CD8-positive, alpha-beta memory T cell (primary cell): ENCODE measurements around the gene SEMA4D. TPM values are rescaled to one million over a fixed set of nuclear protein-coding genes. Genes with fewer than 3 reads are reported as not detected.
A peak's percentile ranks its signal among the peaks of the same experiment; 100 is the strongest.

Source experiments
- CTCF ChIA-PET: fragments of 350-600 bp; sonication (Branson Sonifier 250); formaldehyde crosslinking; loops from one replicate; lab custom pipeline; 2021; ENCODE audit warnings: antibody characterized with exemption; lab: Charles Lee
- POLR2A ChIA-PET: fragments of 350-600 bp; sonication (Branson Sonifier 250); formaldehyde crosslinking; loops from one replicate; lab custom pipeline; 2021; ENCODE audit warnings: antibody characterized with exemption; lab: Charles Lee
- DNase-seq, 5 donors: peaks; one replicate each; pipeline versions ENCODE4 v3.0.0 to v3.0.0-alpha.2; 2020 to 2022; ENCODE audit warnings: mixed read lengths in 1 of 5
- H3K27ac ChIP-seq: one replicate; pipeline ENCODE4 v1.7.0; 2013; ENCODE audit warnings: low read depth, mild to moderate bottlenecking, low read length, moderate library complexity
- H3K27me3 ChIP-seq: 2 replicates; pipeline ENCODE4 v1.7.0; 2013; ENCODE audit warnings: low read length, mild to moderate bottlenecking; ENCODE audit not compliant: insufficient read depth, poor library complexity, severe bottlenecking
- H3K36me3 ChIP-seq: 2 replicates; pipeline ENCODE4 v1.7.0; 2013; ENCODE audit warnings: mild to moderate bottlenecking, low read length, moderate library complexity; ENCODE audit not compliant: insufficient read depth
- H3K4me1 ChIP-seq: 2 replicates; pipeline ENCODE4 v1.7.0; 2013; ENCODE audit warnings: mild to moderate bottlenecking, low read length, moderate library complexity; ENCODE audit not compliant: insufficient read depth
- H3K4me3 ChIP-seq: 2 replicates; pipeline ENCODE4 v1.7.0; 2013; ENCODE audit warnings: mild to moderate bottlenecking, low read length
- H3K9me3 ChIP-seq: 2 replicates; pipeline ENCODE4 v1.7.0; 2013; ENCODE audit warnings: mild to moderate bottlenecking, low read length
- H3K27ac Mint-ChIP-seq, 8 donors: one replicate each; pipeline ENCODE4 v1.8.0; 2020 to 2021; ENCODE audit warnings: mixed read lengths in 8 of 8, mild to moderate bottlenecking in 6 of 8, inconsistent platforms in 3 of 8, moderate library complexity in 3 of 8
- H3K27me3 Mint-ChIP-seq, 2 donors: one replicate each; pipeline ENCODE4 v1.8.0; 2020 to 2021; ENCODE audit warnings: mixed read lengths in 2 of 2, mild to moderate bottlenecking in 1 of 2, moderate library complexity in 1 of 2
- H3K36me3 Mint-ChIP-seq, 3 donors: one replicate each; pipeline ENCODE4 v1.8.0; 2020 to 2021; ENCODE audit warnings: mixed read lengths in 3 of 3, inconsistent platforms in 1 of 3, mild to moderate bottlenecking in 1 of 3
- H3K4me1 Mint-ChIP-seq, 3 donors: one replicate each; pipeline ENCODE4 v1.8.0; 2020 to 2021; ENCODE audit warnings: mixed read lengths in 3 of 3, inconsistent platforms in 1 of 3, mild to moderate bottlenecking in 1 of 3
- H3K4me3 Mint-ChIP-seq, 7 donors: one replicate each; pipeline ENCODE4 v1.8.0; 2020 to 2021; ENCODE audit warnings: mixed read lengths in 7 of 7, mild to moderate bottlenecking in 6 of 7, moderate library complexity in 4 of 7, inconsistent platforms in 2 of 7
- H3K9me3 Mint-ChIP-seq, 5 donors: one replicate each; pipeline ENCODE4 v1.8.0; 2020 to 2022; ENCODE audit warnings: mixed read lengths in 5 of 5, mild to moderate bottlenecking in 3 of 5, moderate library complexity in 2 of 5, inconsistent platforms in 1 of 5
- polyA plus RNA-seq: library from polyadenylated mRNA; unstranded; fragments of 300-500 nt; fragmentation: Illumina TruSeq; gene quantifications from one replicate; pipeline ENCODE4 v1.2.3, GENCODE V29; 2021
- total RNA-seq, 2 experiments: library from RNA; stranded (reverse); gene quantifications; one replicate each; pipeline ENCODE4 v1.2.3, GENCODE V29; 2021

SEMA4D gene
- total and polyA plus RNA-seq, 3 experiments from 2014 or later = 227 to 243 (median 238) TPM

DNA sequence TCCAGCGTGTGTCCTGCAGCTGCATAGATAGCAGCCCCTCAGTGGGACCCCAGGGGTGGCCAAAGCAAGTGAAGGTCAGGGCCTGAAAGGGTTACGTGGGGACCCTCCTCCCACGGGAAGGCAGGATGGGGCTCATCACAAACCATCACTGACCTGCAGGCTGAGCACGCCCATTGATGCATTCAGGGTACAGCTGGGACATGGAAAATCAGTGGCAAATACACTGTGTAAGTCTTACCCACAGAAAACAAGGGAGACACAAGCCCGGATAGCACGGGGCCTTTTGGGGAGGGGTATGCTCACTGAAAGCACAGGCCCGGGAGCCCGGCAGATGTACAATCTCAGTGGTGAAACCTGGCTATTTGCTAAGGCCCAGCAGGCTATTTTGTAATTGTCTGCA, 49.1 kb downstream of the SEMA4D start:
- H3K4me3 Mint-ChIP-seq = peak overlapping the region in 6 of 7 donors; percentile 6 to 89 (median 76)

DNA sequence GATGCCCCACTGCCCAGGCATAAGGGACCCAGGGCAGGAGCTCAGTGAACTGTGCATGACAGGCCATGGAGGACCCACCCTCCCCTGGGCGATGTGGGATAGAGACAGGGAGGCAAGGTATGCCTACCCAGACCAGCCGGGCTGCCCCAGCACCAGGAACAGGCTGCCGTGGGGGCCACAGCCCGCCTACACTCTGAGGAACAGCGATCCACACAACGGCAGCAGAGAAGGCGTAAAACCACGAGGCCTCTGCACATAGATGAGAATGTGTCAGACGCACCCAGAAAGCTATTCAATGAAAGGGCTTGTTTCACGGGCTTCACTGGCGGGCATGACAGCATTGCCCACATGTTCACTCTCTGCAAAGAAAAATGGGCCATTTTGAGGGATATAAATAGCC, 49.5 kb downstream of the SEMA4D start:
- ChIA-PET POLR2A (interaction anchor here (0.8 to 2.0 kb wide), 5 partner anchors 9 to 63 kb away, joined by 3 to 11 read pairs (median 3); no protein-coding TSS in a partner anchor), CTCF (interaction anchor here (1.2 to 4.9 kb wide), 8 partner anchors 11 to 100 kb away, joined by 3 to 22 read pairs (median 4); no protein-coding TSS in a partner anchor)
- peak in 3 of 5 donors; percentile 45 to 74 (median 55) for DNase-seq
- H3K27ac Mint-ChIP-seq = peak overlapping the region; percentile 85 to 98 (median 94)
- Histone ChIP-seq H3K36me3 (peaks cover 15% of the 10 kb centered on the region), H3K27ac (no peak overlapping the region), H3K27me3 (no peaks in the 10 kb centered on the region), H3K9me3 (no peaks in the 10 kb centered on the region), H3K4me1 (peaks cover 90% of the 10 kb centered on the region), H3K4me3 (peak overlapping the region; percentile 39)
- H3K4me3 Mint-ChIP-seq = peak overlapping the region; percentile 6 to 80 (median 75)
- no peaks in the 10 kb centered on the region for H3K9me3 Mint-ChIP-seq
- H3K4me1 Mint-ChIP-seq = peaks cover 87 to 96% (median 93%) of the 10 kb centered on the region in 3 donors
- peaks cover 9 to 80% (median 11%) of the 10 kb centered on the region in 3 donors for H3K36me3 Mint-ChIP-seq
- peaks cover 0 to 2% of the 10 kb centered on the region in 2 donors for H3K27me3 Mint-ChIP-seq

More for the DNA sequence above, 49.1 kb downstream of the SEMA4D start:
- H3K36me3 Mint-ChIP-seq = peaks cover 9 to 79% (median 11%) of the 10 kb centered on the region in 3 donors
- ChIA-PET CTCF (interaction anchor here (1.2 to 4.9 kb wide), 7 partner anchors 12 to 100 kb away, joined by 3 to 22 read pairs (median 4); no protein-coding TSS in a partner anchor), POLR2A (interaction anchor here (0.9 to 2.0 kb wide), 4 partner anchors 20 to 62 kb away, joined by 3 to 11 read pairs (median 4); no protein-coding TSS in a partner anchor)
- no peaks in the 10 kb centered on the region for H3K9me3 Mint-ChIP-seq
- Histone ChIP-seq H3K9me3 (no peaks in the 10 kb centered on the region), H3K36me3 (peaks cover 15% of the 10 kb centered on the region), H3K4me1 (peaks cover 89% of the 10 kb centered on the region), H3K27ac (no peak overlapping the region), H3K27me3 (no peaks in the 10 kb centered on the region), H3K4me3 (peak overlapping the region; percentile 39)
- peaks cover 84 to 95% (median 93%) of the 10 kb centered on the region in 3 donors for H3K4me1 Mint-ChIP-seq
- H3K27ac Mint-ChIP-seq = peak overlapping the region; percentile 85 to 98 (median 94)
- peaks cover 0 to 2% of the 10 kb centered on the region in 2 donors for H3K27me3 Mint-ChIP-seq
- DNase-seq = no peak

DNA sequence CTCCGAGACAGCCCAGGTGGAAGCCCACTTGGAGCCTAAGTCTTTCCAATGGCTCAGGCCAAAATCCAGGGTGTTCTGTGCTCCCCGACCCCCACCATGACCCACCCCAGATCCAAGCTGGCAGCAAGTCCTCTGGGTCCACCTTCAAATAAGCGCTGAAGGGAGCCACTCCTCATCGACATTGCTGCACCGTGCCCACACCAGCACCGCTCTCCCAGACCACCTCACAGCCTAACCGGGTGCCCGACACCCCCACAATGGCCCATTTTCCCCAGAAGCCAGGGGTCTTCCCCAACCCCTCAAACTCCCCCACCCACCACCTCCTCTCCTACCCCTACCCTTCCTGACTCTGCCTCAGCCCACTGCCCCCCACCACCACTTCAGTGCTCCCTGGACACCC, 50.5 kb downstream of the SEMA4D start:
- ChIA-PET POLR2A (no interaction called here), CTCF (interaction anchor here (1.4 to 4.9 kb wide), 4 partner anchors 10 to 101 kb away, joined by 4 to 22 read pairs (median 6); no protein-coding TSS in a partner anchor)
- H3K9me3 Mint-ChIP-seq = no peaks in the 10 kb centered on the region
- peak overlapping the region in 4 of 7 donors; percentile 47 to 85 (median 64) for H3K4me3 Mint-ChIP-seq
- DNase-seq = no peak
- peaks cover 93% of the 10 kb centered on the region for H3K4me1 ChIP-seq
- H3K27me3 ChIP-seq = no peaks in the 10 kb centered on the region
- H3K36me3 Mint-ChIP-seq = peaks cover 5 to 78% (median 8%) of the 10 kb centered on the region in 3 donors
- H3K27me3 Mint-ChIP-seq = peaks cover 0 to 2% of the 10 kb centered on the region in 2 donors
- H3K4me1 Mint-ChIP-seq = peaks cover 85 to 96% (median 92%) of the 10 kb centered on the region in 3 donors
- H3K27ac Mint-ChIP-seq = peak overlapping the region; percentile 75 to 98 (median 90)
- peaks cover 15% of the 10 kb centered on the region for H3K36me3 ChIP-seq
- H3K27ac ChIP-seq = no peak overlapping the region
- H3K4me3 ChIP-seq = no peak overlapping the region
- no peaks in the 10 kb centered on the region for H3K9me3 ChIP-seq

DNA sequence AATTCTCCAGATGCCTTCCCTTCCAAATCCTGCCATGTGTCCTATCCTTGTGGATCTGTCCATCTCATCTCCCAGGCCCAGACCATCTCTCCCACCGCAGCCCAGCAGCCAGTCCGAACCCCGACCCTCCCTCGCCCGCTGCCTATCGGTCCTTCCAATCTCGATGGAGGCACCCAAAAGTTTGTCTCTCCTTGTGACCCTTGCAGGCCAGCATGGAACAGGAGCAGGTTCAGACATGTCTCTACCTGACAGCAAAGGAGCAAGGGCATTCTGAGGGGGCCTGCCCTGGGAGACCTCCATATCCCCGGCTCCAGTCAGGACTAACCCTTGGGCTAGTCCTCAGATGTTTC, 51.0 kb downstream of the SEMA4D start:
- Histone ChIP-seq H3K9me3 (no peaks in the 10 kb centered on the region), H3K4me1 (peaks cover 97% of the 10 kb centered on the region), H3K27me3 (no peaks in the 10 kb centered on the region), H3K27ac (no peak overlapping the region), H3K4me3 (no peak overlapping the region), H3K36me3 (peaks cover 15% of the 10 kb centered on the region)
- peaks cover 0 to 2% of the 10 kb centered on the region in 2 donors for H3K27me3 Mint-ChIP-seq
- peaks cover 5 to 83% (median 8%) of the 10 kb centered on the region in 3 donors for H3K36me3 Mint-ChIP-seq
- H3K9me3 Mint-ChIP-seq = no peaks in the 10 kb centered on the region
- peak overlapping the region in 4 of 7 donors; percentile 47 to 65 (median 60) for H3K4me3 Mint-ChIP-seq
- H3K27ac Mint-ChIP-seq = peak overlapping the region in 7 of 8 donors; percentile 79 to 98 (median 91)
- CTCF ChIA-PET = interaction anchor here (1.7 to 4.9 kb wide), 2 partner anchors 18 to 102 kb away, joined by 7 to 22 read pairs; no protein-coding TSS in a partner anchor
- DNase-seq = no peak
- peaks cover 89 to 99% (median 96%) of the 10 kb centered on the region in 3 donors for H3K4me1 Mint-ChIP-seq
- POLR2A ChIA-PET = no interaction called here

- Histone ChIP-seq H3K4me1 (peaks cover 99% of the 10 kb centered on the region), H3K27ac (no peak overlapping the region), H3K27me3 (no peaks in the 10 kb centered on the region), H3K4me3 (no peak overlapping the region), H3K9me3 (no peaks in the 10 kb centered on the region), H3K36me3 (peaks cover 15% of the 10 kb centered on the region)
- no peak for DNase-seq
- CTCF ChIA-PET = interaction anchor here (1.7 to 4.5 kb wide), 2 partner anchors 16 to 17 kb away, joined by 7 to 30 read pairs; no protein-coding TSS in a partner anchor
- Mint-ChIP-seq H3K9me3 (no peaks in the 10 kb centered on the region), H3K27ac (peak overlapping the region; percentile 79 to 99 (median 97)), H3K36me3 (peaks cover 5 to 84% (median 8%) of the 10 kb centered on the region in 3 donors), H3K4me1 (peaks cover 90 to 99% (median 96%) of the 10 kb centered on the region in 3 donors), H3K4me3 (peak overlapping the region in 6 of 7 donors; percentile 27 to 80 (median 64)), H3K27me3 (peaks cover 0 to 2% of the 10 kb centered on the region in 2 donors)
- POLR2A ChIA-PET = no interaction called here
Observed at GRCh38 chr9:89446261-89446960, 51.5 kb downstream of the SEMA4D start.

DNA sequence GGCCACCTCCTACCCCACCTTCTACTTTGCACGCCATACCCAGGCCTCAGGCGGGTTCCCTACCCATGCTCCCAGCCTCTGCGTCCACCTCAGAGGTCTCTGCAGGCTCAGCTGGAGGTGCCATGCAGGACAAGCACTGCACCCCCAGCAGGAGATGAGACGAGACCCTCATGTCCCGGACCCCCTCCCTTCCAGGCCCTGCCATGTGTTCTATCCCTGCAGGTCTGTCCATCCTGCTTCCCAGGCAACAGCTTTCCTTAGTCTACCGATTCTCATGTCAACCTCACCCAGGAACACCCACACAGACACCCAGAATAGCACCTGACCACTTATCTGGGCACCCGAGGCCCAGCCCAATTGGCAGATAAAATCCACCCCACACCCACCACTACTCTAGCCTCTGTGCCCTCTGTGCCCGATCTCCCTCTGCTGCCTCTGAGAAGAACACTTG, 52.1 kb downstream of the SEMA4D start:
- ChIA-PET POLR2A (no interaction called here), CTCF (interaction anchor here (2.0 to 6.6 kb wide), 3 partner anchors 11 to 103 kb away, joined by 8 to 37 read pairs (median 30); no protein-coding TSS in a partner anchor)
- Histone ChIP-seq H3K4me3 (no peak overlapping the region), H3K27ac (no peak overlapping the region), H3K9me3 (no peaks in the 10 kb centered on the region), H3K36me3 (peaks cover 20% of the 10 kb centered on the region), H3K4me1 (peaks cover 100% of the 10 kb centered on the region), H3K27me3 (no peaks in the 10 kb centered on the region)
- H3K4me3 Mint-ChIP-seq = peak overlapping the region in 6 of 7 donors; percentile 27 to 82 (median 70)
- peaks cover 4 to 84% (median 8%) of the 10 kb centered on the region in 3 donors for H3K36me3 Mint-ChIP-seq
- H3K27ac Mint-ChIP-seq = peak overlapping the region; percentile 79 to 99 (median 97)
- H3K4me1 Mint-ChIP-seq = peaks cover 90 to 99% (median 96%) of the 10 kb centered on the region in 3 donors
- H3K9me3 Mint-ChIP-seq = no peaks in the 10 kb centered on the region
- peaks cover 0 to 2% of the 10 kb centered on the region in 2 donors for H3K27me3 Mint-ChIP-seq
- DNase-seq = no peak

DNA sequence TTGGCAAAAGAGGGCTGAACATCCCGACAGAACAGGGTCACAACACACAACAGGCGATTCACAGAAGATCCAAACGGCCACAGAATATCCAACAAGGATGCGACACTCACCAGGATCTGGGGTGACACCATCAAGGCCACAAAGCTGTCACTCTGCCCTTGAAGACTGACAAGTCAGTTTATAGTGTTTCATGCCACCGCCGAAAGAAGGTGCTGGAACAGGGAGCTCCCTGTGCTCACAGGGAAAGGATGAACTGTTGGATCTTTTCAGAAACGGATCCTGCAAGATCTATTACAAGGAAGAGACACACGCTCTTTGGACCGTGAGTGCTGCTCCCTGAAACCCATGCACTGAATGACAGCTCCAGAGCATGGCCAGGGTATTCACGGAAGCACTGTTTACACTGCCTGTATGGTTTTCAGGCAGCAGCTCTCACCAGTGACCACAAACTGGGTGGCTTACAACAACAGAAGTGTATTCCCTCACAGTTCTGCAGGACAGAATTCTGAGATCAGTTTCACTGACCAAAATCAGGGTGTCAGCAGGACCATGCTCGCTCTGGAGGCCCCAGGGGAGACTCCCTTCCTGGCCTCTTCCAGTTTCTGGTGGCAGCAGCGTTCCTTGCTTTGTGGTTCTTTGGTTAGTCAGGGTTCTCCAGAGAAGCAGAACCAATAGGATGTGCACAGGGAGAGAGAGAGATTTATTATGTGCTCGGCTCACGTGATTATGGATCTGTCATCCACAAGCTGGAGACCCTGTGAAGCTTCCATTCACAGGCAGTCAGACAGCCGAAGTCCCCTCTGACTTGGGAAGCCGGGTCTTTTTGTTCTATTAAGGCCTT, 52.8 kb downstream of the SEMA4D start:
- DNase-seq = no peak
- Histone ChIP-seq H3K4me1 (peaks cover 100% of the 10 kb centered on the region), H3K36me3 (peaks cover 25% of the 10 kb centered on the region), H3K9me3 (no peaks in the 10 kb centered on the region), H3K4me3 (no peak overlapping the region), H3K27me3 (no peaks in the 10 kb centered on the region), H3K27ac (no peak overlapping the region)
- H3K4me1 Mint-ChIP-seq = peaks cover 90 to 99% (median 96%) of the 10 kb centered on the region in 3 donors
- POLR2A ChIA-PET = interaction anchor here (0.9 to 1.4 kb wide), 5 partner anchors 10 to 104 kb away, joined by 3 to 4 read pairs (median 3); no protein-coding TSS in a partner anchor
- H3K27ac Mint-ChIP-seq = peak overlapping the region; percentile 79 to 99 (median 97)
- CTCF ChIA-PET = interaction anchor here (0.9 to 6.6 kb wide), 5 partner anchors 12 to 104 kb away, joined by 3 to 37 read pairs (median 8); no protein-coding TSS in a partner anchor
- H3K9me3 Mint-ChIP-seq = no peaks in the 10 kb centered on the region
- H3K27me3 Mint-ChIP-seq = peaks cover 0 to 2% of the 10 kb centered on the region in 2 donors
- peak overlapping the region; percentile 11 to 82 (median 64) for H3K4me3 Mint-ChIP-seq
- H3K36me3 Mint-ChIP-seq = peaks cover 8 to 85% (median 9%) of the 10 kb centered on the region in 3 donors
